Endothelial cell of umbilical vein (primary cell): ENCODE results near the gene CCL27.

Experiments
- EZH2 ChIP-seq: IDR thresholded peaks from 2 replicates; pipeline ENCODE4 v1.6.1; 2012; ENCODE audit warnings: borderline replicate concordance, low read depth, mild to moderate bottlenecking, moderate library complexity, low read length, inconsistent platforms; ENCODE audit not compliant: severe bottlenecking
- GATA2 ChIP-seq: IDR thresholded peaks from 2 replicates; pipeline ENCODE4 v1.7.0; 2011; ENCODE audit warnings: low read depth, mild to moderate bottlenecking, moderate library complexity, mixed read lengths, low read length; ENCODE audit not compliant: insufficient read length, insufficient read depth
- JUN ChIP-seq: IDR thresholded peaks from 2 replicates; pipeline ENCODE4 v1.6.1; 2011; ENCODE audit warnings: borderline replicate concordance, low read depth; ENCODE audit not compliant: insufficient read length, insufficient read depth
- POLR2A ChIP-seq: IDR thresholded peaks from 2 replicates; pipeline ENCODE4 v1.6.1; 2012; ENCODE audit warnings: low read depth, mild to moderate bottlenecking, control low read depth, low read length
- POLR2AphosphoS5 ChIP-seq: IDR thresholded peaks from 2 replicates; pipeline ENCODE4 v1.6.1; 2012; ENCODE audit warnings: low read depth, mild to moderate bottlenecking, control low read depth, low read length, moderate library complexity; ENCODE audit not compliant: insufficient read depth
- TF ChIP-seq, protein P1 (sequence below), 2 donors: IDR thresholded peaks; 1 replicate in 1 of 2; 2 replicates in 1 of 2; pipeline ENCODE4 v1.5.1; 2011; ENCODE audit warnings: low read length in 2 of 2, mild to moderate bottlenecking in 2 of 2, moderate library complexity in 2 of 2, control low read depth in 1 of 2, inconsistent platforms in 1 of 2, low read depth in 1 of 2; ENCODE audit not compliant: insufficient read depth in 1 of 2; ENCODE audit errors: extremely low read depth in 1 of 2
- TF ChIP-seq, protein P2 (sequence below): IDR thresholded peaks from 2 replicates; pipeline ENCODE4 v1.6.1; 2011; ENCODE audit not compliant: insufficient read depth, insufficient read length

GRCh38 chr9:34615132-34615531, 47.3 kb downstream of the CCL27 start:
- TF ChIP-seq EZH2 (no peak), POLR2A (no peak), GATA2 (no peak), JUN (no peak), POLR2AphosphoS5 (no peak)
- TF ChIP-seq, protein P1, sequence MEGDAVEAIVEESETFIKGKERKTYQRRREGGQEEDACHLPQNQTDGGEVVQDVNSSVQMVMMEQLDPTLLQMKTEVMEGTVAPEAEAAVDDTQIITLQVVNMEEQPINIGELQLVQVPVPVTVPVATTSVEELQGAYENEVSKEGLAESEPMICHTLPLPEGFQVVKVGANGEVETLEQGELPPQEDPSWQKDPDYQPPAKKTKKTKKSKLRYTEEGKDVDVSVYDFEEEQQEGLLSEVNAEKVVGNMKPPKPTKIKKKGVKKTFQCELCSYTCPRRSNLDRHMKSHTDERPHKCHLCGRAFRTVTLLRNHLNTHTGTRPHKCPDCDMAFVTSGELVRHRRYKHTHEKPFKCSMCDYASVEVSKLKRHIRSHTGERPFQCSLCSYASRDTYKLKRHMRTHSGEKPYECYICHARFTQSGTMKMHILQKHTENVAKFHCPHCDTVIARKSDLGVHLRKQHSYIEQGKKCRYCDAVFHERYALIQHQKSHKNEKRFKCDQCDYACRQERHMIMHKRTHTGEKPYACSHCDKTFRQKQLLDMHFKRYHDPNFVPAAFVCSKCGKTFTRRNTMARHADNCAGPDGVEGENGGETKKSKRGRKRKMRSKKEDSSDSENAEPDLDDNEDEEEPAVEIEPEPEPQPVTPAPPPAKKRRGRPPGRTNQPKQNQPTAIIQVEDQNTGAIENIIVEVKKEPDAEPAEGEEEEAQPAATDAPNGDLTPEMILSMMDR (IDR thresholded peaks at IDR 0.05; ENCODE audit: extremely low read depth in 1 of 2, insufficient read depth in 1 of 2, low read depth in 1 of 2, low read length in 2 of 2): no peak
- TF ChIP-seq, protein P2, sequence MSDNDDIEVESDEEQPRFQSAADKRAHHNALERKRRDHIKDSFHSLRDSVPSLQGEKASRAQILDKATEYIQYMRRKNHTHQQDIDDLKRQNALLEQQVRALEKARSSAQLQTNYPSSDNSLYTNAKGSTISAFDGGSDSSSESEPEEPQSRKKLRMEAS: no peak
